ENCODE results near the gene CORO2B. TPM values are rescaled to one million over a fixed set of nuclear protein-coding genes. Genes with fewer than 3 reads are reported as not detected.

Gene CORO2B, protein sequence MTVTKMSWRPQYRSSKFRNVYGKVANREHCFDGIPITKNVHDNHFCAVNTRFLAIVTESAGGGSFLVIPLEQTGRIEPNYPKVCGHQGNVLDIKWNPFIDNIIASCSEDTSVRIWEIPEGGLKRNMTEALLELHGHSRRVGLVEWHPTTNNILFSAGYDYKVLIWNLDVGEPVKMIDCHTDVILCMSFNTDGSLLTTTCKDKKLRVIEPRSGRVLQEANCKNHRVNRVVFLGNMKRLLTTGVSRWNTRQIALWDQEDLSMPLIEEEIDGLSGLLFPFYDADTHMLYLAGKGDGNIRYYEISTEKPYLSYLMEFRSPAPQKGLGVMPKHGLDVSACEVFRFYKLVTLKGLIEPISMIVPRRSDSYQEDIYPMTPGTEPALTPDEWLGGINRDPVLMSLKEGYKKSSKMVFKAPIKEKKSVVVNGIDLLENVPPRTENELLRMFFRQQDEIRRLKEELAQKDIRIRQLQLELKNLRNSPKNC
- 16.3 TPM for total RNA-seq (ENCODE audit: unreplicated experiment)
- long read RNA-seq, partial matches to known transcripts: 0 of 2 reads
- long read RNA-seq, other reads (novel, unspliced or antisense): 2 of 2 reads

DNA sequence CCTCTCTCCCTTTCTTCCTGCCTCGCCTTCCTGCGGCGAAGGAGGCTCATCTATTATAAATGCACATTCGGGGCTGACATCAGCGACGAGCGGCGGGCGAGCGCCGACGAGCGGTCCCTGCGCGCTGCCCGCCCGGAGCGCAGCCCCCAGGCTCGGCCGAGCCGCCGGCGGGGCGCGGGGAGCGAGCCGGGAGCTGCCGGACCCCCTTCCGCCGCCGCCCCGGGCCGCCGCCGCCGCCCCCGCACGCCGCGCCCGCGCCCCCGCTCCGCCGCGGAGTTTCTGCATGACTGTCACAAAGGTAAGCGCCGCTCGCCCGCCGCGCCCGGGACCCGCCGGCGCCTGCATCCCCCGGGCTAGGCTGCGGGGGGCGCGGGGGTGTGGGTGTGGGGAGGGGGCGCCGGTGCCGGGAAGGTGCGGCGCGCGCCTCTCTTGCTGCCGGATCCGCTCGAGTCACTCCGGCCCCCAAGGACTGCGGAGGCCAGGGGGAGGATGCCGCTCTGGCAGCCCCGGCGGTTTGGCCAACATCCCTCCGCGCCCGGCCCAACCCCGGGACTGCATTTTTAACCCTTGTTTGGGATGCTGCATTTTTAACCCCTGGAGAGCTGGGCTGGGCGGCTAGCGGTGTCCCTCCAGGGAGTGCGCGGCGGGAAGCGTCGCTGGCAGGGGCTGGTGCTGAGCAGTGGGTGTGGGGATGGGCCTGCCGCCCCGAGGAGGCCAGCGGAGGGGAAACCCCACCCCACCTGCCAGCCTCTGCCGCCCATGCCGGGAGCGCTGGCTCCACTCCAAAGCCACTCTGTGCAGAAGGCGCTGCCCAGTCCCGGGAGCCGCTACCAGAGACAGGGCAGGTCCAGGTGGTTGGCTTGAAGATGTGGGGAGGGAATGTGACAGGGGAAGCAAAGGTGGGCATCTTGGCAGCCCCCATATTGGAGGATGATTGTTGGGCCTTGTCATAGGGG lies at the start of gene CORO2B:
Gene CORO2B (plus strand): TSS at position 14 of the 956 bp plus-strand sequence. CDS start 270 bp downstream, at position 284.
- peak within 1 kb of the TSS; percentile 55 for H3K27ac Mint-ChIP-seq (ENCODE audit: unreplicated experiment)
- peaks cover 16% of the 10 kb centered on the region for H3K4me1 Mint-ChIP-seq (ENCODE audit: low read depth, unreplicated experiment)

DNA sequence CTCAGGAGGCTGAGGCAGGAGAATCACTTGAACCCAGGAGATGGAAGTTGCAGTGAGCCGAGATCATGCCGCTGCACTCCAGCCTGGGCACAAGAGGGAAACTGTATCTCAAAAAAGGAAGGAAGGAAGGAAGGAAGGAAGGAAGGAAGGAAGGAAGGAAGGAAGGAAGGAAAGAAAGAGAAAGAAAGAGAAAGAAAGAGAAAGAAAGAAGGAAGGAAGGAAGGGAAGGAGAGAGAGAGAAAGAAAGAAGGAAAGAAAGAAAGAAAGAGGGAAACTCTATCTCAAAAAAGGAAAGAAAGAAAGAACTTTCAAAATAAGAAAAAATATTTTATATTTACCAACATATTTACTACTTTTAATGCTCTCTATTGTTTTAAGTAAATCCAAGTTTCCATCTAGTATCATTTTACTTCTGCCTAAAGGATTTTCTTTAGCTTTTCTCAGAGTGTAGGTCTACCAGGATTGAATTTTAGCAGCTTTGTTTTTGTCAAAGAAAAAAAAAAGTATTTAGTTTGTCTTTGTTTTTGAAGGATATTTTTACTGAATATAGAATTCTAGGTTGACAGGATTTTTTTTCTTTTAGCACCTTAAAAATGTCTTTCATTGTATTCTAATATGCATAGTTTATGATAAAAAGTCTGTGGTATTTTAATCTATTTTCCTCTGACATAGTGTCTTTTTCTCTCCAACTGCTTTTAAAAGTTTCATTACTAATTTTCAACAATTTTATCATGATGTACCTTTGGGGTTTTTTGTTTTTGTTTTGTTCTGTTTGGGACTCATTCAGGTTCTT lies 47.2 kb upstream of the CORO2B start:
- Mint-ChIP-seq H3K9me3 (ENCODE audit: unreplicated experiment) (peaks cover 3% of the 10 kb centered on the region), H3K36me3 (ENCODE audit: unreplicated experiment) (peaks cover 20% of the 10 kb centered on the region), H3K4me3 (ENCODE audit: unreplicated experiment) (no peak overlapping the region), H3K27ac (ENCODE audit: unreplicated experiment) (no peak overlapping the region), H3K4me1 (ENCODE audit: low read depth, unreplicated experiment) (no peaks in the 10 kb centered on the region), H3K27me3 (ENCODE audit: unreplicated experiment) (peaks cover 3% of the 10 kb centered on the region)
- DNase-seq: no peak
- TF ChIP-seq, protein P1, sequence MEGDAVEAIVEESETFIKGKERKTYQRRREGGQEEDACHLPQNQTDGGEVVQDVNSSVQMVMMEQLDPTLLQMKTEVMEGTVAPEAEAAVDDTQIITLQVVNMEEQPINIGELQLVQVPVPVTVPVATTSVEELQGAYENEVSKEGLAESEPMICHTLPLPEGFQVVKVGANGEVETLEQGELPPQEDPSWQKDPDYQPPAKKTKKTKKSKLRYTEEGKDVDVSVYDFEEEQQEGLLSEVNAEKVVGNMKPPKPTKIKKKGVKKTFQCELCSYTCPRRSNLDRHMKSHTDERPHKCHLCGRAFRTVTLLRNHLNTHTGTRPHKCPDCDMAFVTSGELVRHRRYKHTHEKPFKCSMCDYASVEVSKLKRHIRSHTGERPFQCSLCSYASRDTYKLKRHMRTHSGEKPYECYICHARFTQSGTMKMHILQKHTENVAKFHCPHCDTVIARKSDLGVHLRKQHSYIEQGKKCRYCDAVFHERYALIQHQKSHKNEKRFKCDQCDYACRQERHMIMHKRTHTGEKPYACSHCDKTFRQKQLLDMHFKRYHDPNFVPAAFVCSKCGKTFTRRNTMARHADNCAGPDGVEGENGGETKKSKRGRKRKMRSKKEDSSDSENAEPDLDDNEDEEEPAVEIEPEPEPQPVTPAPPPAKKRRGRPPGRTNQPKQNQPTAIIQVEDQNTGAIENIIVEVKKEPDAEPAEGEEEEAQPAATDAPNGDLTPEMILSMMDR (IDR thresholded peaks at IDR 0.05; ENCODE audit: partially characterized antibody, unreplicated experiment): no peak

More for the DNA sequence above, at the start of gene CORO2B:
- peak within 1 kb of the TSS; percentile 86 for H3K4me3 Mint-ChIP-seq (ENCODE audit: unreplicated experiment)
- no peaks in the 10 kb centered on the region for H3K36me3 Mint-ChIP-seq (ENCODE audit: unreplicated experiment)
- TF ChIP-seq, protein P1 (IDR thresholded peaks at IDR 0.05; ENCODE audit: partially characterized antibody, unreplicated experiment): no peak
- peaks cover 7% of the 10 kb centered on the region for H3K9me3 Mint-ChIP-seq (ENCODE audit: unreplicated experiment)
- DNase-seq: peak; percentile 75
- H3K27me3 Mint-ChIP-seq (ENCODE audit: unreplicated experiment): peaks cover 19% of the 10 kb centered on the region

DNA sequence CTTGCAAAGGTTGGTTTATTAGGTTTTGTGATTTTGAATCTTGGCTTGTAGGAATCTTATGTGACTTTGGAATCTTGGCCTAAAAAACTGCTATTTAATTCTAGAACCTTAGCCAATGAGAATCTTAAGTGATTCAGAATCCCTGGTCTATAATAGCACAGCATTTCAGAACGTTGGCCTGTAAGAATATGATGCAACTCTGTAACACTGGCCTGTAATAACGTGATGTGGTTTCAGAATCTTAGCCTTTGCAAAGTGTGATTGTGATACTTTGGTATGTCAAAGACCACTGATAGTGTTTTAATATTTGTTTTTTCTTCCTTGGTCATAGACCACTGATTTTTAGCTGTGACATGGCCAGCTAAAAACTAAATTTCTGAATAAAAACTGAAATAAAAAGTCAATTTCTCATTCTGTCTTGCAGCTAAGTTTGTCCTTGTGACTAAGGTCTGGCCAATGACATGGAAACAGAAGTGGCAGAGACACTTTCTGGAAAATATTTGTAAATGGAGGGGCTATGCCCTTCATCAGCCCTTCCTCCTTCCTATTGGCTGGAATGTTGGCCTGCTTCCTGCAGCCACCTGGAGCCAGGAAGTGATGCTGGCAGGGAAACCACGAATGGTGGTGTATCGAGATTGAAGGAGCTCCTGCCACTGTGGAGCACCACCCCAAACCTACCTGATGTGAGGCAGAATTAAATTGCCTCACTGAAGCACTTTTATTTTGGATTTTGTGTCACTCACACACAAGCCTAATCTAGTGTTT lies 42.3 kb upstream of the CORO2B start:
- H3K27me3 Mint-ChIP-seq (ENCODE audit: unreplicated experiment): peaks cover 3% of the 10 kb centered on the region
- TF ChIP-seq, protein P1 (IDR thresholded peaks at IDR 0.05; ENCODE audit: partially characterized antibody, unreplicated experiment): no peak
- DNase-seq: no peak
- H3K4me1 Mint-ChIP-seq (ENCODE audit: low read depth, unreplicated experiment): no peaks in the 10 kb centered on the region
- H3K9me3 Mint-ChIP-seq (ENCODE audit: unreplicated experiment): peaks cover 3% of the 10 kb centered on the region
- H3K36me3 Mint-ChIP-seq (ENCODE audit: unreplicated experiment): peaks cover 13% of the 10 kb centered on the region
- H3K27ac Mint-ChIP-seq (ENCODE audit: unreplicated experiment): no peak overlapping the region
- H3K4me3 Mint-ChIP-seq (ENCODE audit: unreplicated experiment): no peak overlapping the region

DNA sequence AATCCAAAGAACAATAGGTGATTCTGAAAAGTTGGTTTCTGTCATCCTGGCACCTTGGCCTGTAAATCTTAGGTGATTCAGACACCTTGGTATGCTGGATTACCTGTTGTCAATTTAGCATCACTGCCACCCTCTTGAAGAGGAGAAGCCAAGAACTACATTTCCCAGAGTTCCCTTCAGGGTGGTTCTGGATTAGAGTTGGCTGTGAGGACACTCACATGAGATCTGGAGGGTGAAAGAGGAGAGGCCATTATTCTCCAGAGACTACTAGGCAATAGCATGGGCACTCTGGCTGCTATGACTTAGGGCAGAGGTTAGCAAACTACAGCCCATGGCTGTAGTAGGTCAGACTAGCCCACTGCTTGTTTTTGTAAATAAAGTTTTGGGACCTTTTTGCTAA lies 41.7 kb upstream of the CORO2B start:
- peaks cover 2% of the 10 kb centered on the region for H3K9me3 Mint-ChIP-seq (ENCODE audit: unreplicated experiment)
- TF ChIP-seq, protein P1 (IDR thresholded peaks at IDR 0.05; ENCODE audit: partially characterized antibody, unreplicated experiment): no peak
- no peak overlapping the region for H3K27ac Mint-ChIP-seq (ENCODE audit: unreplicated experiment)
- peaks cover 12% of the 10 kb centered on the region for H3K36me3 Mint-ChIP-seq (ENCODE audit: unreplicated experiment)
- H3K4me3 Mint-ChIP-seq (ENCODE audit: unreplicated experiment): no peak overlapping the region
- DNase-seq: no peak
- H3K4me1 Mint-ChIP-seq (ENCODE audit: low read depth, unreplicated experiment): no peaks in the 10 kb centered on the region
- H3K27me3 Mint-ChIP-seq (ENCODE audit: unreplicated experiment): peaks cover 3% of the 10 kb centered on the region
